Lower leg skin (tissue), 3 donors: ENCODE results near the gene RERE.

Source experiments
- CTCF ChIP-seq, 3 donors: fragments of 450-650 bp; IDR thresholded peaks; one replicate each; pipeline ENCODE4 v1.5.1; 2016; ENCODE audit warnings: antibody characterized with exemption in 3 of 3, mild to moderate bottlenecking in 3 of 3, moderate library complexity in 2 of 3
- POLR2A ChIP-seq, 2 donors: fragments of 450-650 bp; IDR thresholded peaks; one replicate each; pipeline ENCODE4 v1.6.1; 2016 to 2017; ENCODE audit warnings: antibody characterized with exemption in 2 of 2, mild to moderate bottlenecking in 1 of 2, moderate library complexity in 1 of 2

DNA sequence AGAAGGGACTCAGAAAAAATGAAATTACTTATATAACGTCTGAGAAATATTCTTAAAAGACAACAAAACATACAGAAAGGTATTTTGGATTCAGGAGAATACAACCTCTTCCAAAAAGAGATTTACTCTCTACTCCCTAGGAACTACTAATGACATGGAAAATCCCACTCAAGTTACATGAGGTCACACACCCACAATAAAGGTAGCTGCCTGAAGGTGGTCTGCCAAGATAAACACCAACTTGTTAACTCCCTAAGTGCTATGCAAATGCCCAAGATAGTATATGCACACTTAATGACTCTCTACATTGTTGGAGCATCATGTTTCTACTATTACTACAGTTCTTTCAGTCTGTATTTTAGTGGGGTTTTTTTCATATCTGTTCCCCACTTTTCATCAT is 26.5 kb downstream of the RERE start:
- TF ChIP-seq POLR2A (IDR thresholded peaks at IDR 0.05) (no peak), CTCF (IDR thresholded peaks at IDR 0.05) (no peak)
